GM10847 (cell line): Measurements from ENCODE around the gene TACC3.
A peak's percentile ranks its signal among the peaks of the same experiment; 100 is the strongest.

Source experiments
- POLR2A ChIP-seq: IDR thresholded peaks from 2 replicates; pipeline ENCODE4 v1.6.1; 2011; ENCODE audit not compliant: insufficient read length; ENCODE audit errors: extremely low read depth

TACC3 gene

DNA sequence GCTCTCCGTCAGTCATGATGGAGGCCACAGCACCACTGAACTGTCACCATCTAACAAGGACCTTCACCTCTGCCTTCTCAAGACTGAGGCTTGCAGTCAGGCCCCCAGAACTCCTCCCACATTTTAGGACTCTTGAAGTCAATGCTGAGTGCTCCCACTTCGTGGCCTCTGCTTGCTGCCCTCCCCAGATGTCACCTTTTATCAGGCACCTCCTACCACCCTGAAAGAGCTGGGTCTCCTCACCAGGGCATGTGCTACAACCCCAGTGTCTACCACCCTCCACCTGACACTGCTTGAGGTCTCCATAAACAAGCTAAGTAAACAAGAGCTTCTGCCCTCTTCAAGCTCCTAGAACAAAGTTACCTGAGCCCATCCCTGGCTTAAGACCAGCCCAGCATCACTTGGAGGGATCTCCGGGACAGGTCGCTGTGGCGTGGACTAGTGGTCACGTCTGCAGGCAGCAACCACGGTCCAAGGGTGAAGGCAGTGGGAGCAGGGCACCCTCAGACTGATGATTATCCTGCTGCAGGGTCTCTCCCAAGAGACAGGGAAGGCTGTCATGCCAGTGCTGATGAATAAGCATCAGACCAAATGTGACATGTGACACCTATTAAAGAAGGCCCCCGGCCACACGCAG, 29.5 kb upstream of the TACC3 start:
- TF ChIP-seq POLR2A, result no peak

- TF ChIP-seq POLR2A, result no peak
These were observed 28.0 kb upstream of the TACC3 start for GRCh38 chr4:1693131-1693896.

GRCh38 chr4:1695913-1696312, 25.4 kb upstream of the TACC3 start:
- TF ChIP-seq POLR2A, result no peak

GRCh38 chr4:1703867-1704266, 17.5 kb upstream of the TACC3 start:
- TF ChIP-seq POLR2A, result no peak

DNA sequence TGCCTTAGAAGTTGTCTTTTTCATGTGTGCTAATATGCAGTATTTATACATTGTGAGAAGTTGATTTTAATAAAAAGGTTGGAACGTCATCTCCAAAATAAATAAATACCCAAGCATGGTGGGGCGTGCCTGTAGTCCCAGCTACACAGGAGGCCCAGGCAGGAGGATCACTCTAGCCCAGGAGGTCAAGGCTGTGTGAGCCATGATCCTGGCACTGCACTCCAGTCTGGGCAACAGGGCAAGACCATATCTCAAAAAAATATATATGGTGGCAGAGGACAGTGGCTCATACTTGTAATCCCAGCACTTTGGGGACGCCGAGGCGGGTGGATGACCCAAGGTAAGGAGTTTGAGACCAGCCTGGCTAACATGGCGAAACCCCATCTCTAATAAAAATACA, 15.6 kb upstream of the TACC3 start:
- no peak for TF ChIP-seq POLR2A

DNA sequence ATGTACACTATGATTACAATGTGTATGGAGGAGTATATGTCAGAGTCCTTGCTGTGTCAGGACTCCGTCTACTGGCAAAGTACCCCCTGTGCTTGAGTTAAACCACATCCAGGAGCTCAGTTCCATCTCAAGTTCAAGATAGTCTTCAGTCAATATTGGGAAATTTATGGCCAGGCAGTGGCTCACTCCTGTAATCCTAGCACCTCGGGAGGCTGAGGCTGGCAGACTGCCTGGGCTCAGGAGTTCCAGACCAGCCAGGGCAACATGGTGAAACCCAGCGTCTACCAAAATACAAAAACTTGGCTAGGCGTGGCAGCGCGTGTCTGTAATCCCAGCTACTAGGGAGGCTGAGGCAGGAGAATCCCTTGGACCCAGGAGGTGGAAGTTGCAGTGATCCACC, 15.0 kb upstream of the TACC3 start:
- no peak for TF ChIP-seq POLR2A

DNA sequence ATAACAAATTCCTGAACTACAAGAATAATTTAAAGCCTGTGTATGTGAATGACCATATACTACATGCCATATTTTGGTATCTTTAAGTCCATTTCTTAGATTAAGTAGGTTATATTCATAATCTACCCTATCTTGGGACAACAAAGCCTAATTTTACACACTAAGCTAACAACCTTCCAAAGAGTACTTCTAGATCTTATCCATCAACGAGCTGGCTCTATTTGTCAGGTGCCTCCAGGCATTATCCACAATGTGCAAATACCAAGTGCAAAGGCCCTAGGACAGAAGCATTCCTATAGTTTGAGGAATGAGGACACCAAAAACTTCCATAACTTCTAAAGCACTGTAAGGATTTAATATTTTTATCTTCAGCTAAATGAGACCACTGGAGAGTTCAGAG, 12.7 kb upstream of the TACC3 start:
- TF ChIP-seq POLR2A, result no peak

GRCh38 chr4:1711055-1711570, 10.2 kb upstream of the TACC3 start:
- no peak for TF ChIP-seq POLR2A

- no peak for TF ChIP-seq POLR2A
These were observed 9.6 kb upstream of the TACC3 start for GRCh38 chr4:1711571-1712215.

DNA sequence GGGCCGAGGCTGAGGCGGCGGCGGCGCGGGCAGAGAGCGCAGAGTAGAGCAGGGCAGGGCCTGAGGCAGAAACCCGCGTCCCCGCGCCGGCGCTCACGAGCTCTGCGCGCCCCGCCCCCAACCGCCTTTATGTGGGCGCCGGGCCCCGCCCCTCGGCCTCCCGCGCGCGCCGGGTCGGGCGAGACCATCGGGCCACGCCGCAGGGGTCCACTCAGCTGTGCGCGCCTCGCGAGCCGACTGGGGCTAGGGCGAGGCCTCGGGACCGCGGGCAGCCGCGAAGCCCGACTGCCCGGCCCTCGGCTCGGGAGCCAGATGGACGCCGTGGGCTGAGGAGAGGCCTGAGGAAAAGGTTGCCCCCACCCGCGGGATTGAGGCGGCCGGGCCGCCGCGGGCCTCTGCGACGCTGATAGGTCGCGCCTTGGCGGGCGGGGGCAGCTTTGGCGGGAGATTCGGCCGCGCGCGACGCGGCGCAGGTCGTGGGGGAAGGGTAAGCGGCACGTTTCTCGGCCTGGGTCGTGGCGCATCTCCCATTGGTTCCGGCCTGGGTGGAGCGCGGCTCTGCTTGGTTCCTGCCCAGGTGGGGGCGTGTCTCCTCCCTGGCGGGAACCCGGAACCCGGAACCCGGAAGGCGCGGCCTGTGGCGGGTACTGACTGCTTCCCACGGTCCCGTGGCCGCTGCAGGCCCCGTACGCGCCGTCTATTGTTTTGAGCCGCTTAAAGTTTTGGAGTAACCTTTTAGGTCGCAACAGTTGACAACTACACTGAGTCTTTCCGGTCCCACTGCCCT, 8.9 kb upstream of the TACC3 start, which contains the start of gene SLBP:
TSS of gene SLBP (minus strand) at position 104 of the 787 bp plus-strand sequence. CDS start 131 bp downstream, outside the sequence.
- peak; percentile 97 for TF ChIP-seq POLR2A

GRCh38 chr4:1713003-1713851, 8.1 kb upstream of the TACC3 start:
- no peak for TF ChIP-seq POLR2A

- no peak for TF ChIP-seq POLR2A
These were observed 6.9 kb upstream of the TACC3 start for GRCh38 chr4:1714303-1715001.

DNA sequence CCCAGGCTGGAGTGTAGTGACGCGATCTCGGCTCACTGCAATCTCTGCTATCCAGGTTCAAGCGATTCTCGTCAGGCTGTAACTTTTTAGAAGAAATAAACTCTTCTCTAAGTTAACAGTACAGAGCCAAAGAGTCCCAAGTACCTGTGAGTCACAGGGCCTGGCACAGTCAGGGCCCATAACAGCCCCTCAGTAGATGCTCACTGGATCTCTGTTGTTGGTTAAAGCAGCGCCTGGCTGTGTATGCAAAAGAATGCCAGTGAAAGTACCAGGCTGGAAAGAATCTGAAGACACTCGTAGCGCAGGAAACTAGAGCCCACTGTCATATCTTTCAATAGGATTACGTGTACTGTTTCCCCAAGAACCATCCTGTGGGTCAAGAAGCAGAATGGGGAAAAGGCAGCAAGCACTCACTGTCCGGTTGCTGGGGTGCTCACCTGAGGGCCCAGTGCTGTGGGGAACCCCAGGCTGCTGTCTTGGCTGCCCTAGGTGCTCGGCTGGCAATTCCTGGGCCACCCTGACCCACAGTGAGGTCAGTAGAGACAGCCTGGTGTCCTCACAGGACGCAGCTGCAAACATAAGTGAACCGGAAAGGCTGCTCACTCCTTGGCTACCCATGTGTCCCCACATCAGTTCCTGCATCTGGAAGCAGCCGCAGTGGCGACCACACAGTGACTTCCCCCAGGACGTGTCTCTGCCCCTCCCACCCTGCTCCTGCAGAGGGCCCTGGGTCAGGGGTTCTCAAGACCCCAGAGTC, 6.1 kb upstream of the TACC3 start:
- no peak for TF ChIP-seq POLR2A
